H1 (cell line): ENCODE data around the gene GDF2. TPM values are rescaled to one million over a fixed set of nuclear protein-coding genes. Genes with fewer than 3 reads are reported as not detected.

Experiments used
- ATF2 ChIP-seq: IDR thresholded peaks from 2 replicates; pipeline ENCODE4 v1.6.1; 2012; ENCODE audit warnings: low read length, inconsistent platforms
- polyA plus RNA-seq, 7 experiments: library from polyadenylated mRNA; depleted of rRNA in 3 of 7; stranded (reverse) in 5 of 7; unstranded in 2 of 7; fragments of >200 nt in 5 of 7; fragments of 200-250 nt in 2 of 7; gene quantifications; 1 replicate in 5 of 7; 2 replicates in 1 of 7; 4 replicates in 1 of 7; pipeline versions ENCODE4 v1.2.1 to v1.2.3, GENCODE V29; 2011 to 2013; ENCODE audit warnings: missing spikeins in 2 of 7, mixed read lengths in 2 of 7
- total RNA-seq: library from RNA; stranded (reverse); fragmentation: NEBNext Ultra II Directional; extraction: Animal tissue kit (Norgen Biotek cat#: 25700); gene quantifications from 2 replicates; pipeline ENCODE4 v1.2.1, GENCODE V29; 2021

Gene GDF2
- total and polyA plus RNA-seq, 2 of the 8 experiments (the other 6 are each of a cell fraction or from before 2014, with no cell fraction given): not detected

DNA sequence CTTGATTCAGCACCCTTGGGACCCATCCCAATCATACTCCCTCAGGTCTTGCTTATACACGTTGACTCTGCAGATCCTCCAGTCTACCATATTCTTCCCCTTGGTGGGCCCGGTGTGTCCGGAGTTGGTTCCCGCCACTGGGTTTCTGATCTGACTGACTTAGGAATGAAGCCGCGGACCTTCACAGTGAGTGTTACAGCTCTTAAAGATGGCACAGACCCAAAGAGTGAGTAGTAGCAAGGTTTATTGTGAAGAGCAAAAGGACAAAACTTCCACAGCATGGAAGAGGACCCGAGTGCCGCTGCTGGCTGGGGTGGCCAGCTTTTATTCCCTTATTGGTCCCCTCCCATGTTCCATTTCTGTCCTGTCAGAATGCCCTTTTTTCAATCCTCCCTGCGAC lies 28.2 kb upstream of the GDF2 start (continued):
- no peak for TF ChIP-seq ATF2
